Activated effector memory CD4-positive, alpha-beta T cell treated with Interleukin-2 at 50 U/mL for 16 hours (primary cell): ENCODE data around the gene FILIP1L.
"Not testable (repeated sequence)": the region's sequence is repeated elsewhere in the genome, so short reads cannot be mapped to it uniquely, and the experiment has no call there.

Source experiments
- DNase-seq: peaks from one replicate; pipeline ENCODE4 v3.0.0-alpha.2; 2020

Gene FILIP1L

GRCh38 chr3:99857278-99857677 is 257.0 kb downstream of the FILIP1L start:
- DNase-seq: no peak

GRCh38 chr3:99856437-99857220 is 257.7 kb downstream of the FILIP1L start:
- DNase-seq: no peak

GRCh38 chr3:99855900-99856299 is 258.4 kb downstream of the FILIP1L start:
- no peak for DNase-seq

GRCh38 chr3:99854756-99855298 is 259.5 kb downstream of the FILIP1L start:
- DNase-seq: no peak

GRCh38 chr3:99852851-99853250 is 261.4 kb downstream of the FILIP1L start:
- no peak for DNase-seq

GRCh38 chr3:99851955-99852354 is 262.3 kb downstream of the FILIP1L start:
- DNase-seq: no peak

- DNase-seq: no peak
Measured at GRCh38 chr3:99850608-99851007, 263.7 kb downstream of the FILIP1L start.

- no peak for DNase-seq
Measured at GRCh38 chr3:99848433-99848832, 265.9 kb downstream of the FILIP1L start.

GRCh38 chr3:99846477-99847160 is 267.7 kb downstream of the FILIP1L start:
- no peak for DNase-seq

- no peak for DNase-seq
Measured at GRCh38 chr3:99845999-99846398, 268.3 kb downstream of the FILIP1L start.

- DNase-seq: no peak
Measured at GRCh38 chr3:99845331-99845730, 269.0 kb downstream of the FILIP1L start.

GRCh38 chr3:99843590-99844258 is 270.6 kb downstream of the FILIP1L start:
- DNase-seq: no peak

- DNase-seq: no peak
Measured at GRCh38 chr3:99842826-99843589, 271.3 kb downstream of the FILIP1L start.

GRCh38 chr3:99841949-99842348 is 272.4 kb downstream of the FILIP1L start:
- not testable (repeated sequence) for DNase-seq

- no peak for DNase-seq
Measured at GRCh38 chr3:99839613-99840012, 274.7 kb downstream of the FILIP1L start.

GRCh38 chr3:99838755-99839154 is 275.5 kb downstream of the FILIP1L start:
- no peak for DNase-seq

GRCh38 chr3:99837715-99838114 is 276.6 kb downstream of the FILIP1L start:
- no peak for DNase-seq

GRCh38 chr3:99836681-99837080 is 277.6 kb downstream of the FILIP1L start:
- DNase-seq: no peak

- DNase-seq: no peak
Measured at GRCh38 chr3:99834211-99834957, 279.9 kb downstream of the FILIP1L start.

GRCh38 chr3:99833617-99834205 is 280.6 kb downstream of the FILIP1L start:
- DNase-seq: no peak

GRCh38 chr3:99829844-99830243 is 284.5 kb downstream of the FILIP1L start:
- no peak for DNase-seq
